IPS-11a (cell line): ENCODE results near the gene SLC16A2.
"Not testable (repeated sequence)": the region's sequence is repeated elsewhere in the genome, so short reads cannot be mapped to it uniquely, and the experiment has no call there.

Source experiments
- H3K4me3 ChIP-seq: one replicate; pipeline ENCODE4 v1.5.1; 2013; ENCODE audit warnings: low read depth, low read length, control low read depth

Gene SLC16A2

DNA sequence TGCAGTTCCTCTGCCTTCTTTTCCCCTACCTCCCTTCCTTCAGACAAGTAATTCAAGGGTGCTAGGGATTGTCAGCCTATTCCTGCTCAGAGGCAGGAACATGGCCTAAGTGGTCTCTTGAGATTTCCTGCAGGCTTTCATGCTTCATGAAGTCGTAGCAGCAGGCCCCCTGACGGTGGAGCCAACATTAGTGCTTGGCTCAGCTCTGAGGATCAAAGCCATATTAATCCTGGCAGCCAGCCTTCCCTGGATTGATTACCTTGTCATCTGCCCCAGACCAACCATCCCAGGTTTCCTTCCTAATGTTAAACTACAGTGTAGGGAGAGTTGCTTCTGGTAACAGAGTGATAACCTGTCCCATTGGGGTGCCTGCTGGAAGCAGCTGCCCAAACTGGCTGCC lies 84.1 kb downstream of the SLC16A2 start:
- no peak overlapping the region for H3K4me3 ChIP-seq

- no peak overlapping the region for H3K4me3 ChIP-seq
Observed at GRCh38 chrX:74506317-74507115, 85.2 kb downstream of the SLC16A2 start.

GRCh38 chrX:74507191-74507590 lies 85.9 kb downstream of the SLC16A2 start:
- no peak overlapping the region for H3K4me3 ChIP-seq

DNA sequence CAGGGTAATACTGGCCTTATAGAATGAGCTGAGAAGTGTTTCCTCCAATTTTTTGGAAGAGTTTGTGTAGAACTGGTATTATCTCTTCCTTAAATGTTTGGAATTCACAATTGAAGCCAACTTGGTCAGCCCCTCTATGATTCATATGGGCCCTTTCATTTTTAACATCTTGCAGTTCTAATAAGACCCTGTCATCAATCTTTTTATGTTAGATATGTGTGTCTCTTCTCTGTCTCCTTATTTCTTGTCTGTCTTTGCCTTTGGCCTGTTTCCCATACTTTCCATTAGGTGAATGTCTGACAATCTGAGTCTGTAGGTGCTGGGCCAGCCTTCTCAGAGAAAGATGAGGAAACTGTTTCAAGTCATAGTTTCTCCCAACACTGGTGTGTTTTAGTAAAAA lies 88.7 kb downstream of the SLC16A2 start:
- no peak overlapping the region for H3K4me3 ChIP-seq

DNA sequence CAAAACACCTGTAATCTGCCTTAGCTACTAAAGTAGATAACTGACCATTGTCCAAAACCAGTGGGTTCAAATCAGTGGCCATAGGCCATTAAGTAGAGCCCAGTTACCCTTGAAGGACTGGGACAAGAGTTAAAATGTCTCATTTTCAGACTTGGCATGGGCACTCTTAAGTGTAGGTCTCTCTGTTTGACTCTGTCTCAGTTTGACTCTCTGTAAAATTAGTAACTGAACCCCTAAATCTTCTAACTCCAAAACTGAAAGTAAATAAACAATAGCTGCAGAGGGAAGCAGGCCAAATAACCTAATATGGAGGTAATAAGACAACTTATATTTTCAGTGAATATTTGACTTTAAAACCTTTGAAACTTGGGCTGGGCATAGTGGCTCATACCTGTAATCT lies 89.1 kb downstream of the SLC16A2 start:
- H3K4me3 ChIP-seq: no peak overlapping the region

DNA sequence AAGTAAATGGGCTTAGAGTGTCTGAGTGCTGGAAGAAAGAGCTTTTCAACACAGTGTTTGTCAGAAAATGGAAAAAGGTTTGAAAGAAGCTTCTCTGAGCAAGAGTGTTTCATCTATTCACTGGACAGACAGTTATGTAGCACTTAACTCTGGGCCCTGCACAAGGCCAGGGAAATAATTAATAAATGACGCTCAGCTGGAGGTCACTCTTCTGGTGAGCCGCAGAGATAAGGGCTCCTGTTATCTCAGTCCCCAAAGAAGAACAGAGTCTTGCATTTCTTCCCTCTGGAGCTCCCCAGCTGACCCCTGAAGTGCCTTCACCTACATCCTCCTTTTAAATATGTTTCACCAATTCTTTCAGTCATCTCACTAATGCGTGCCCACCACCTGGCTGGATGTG lies 90.4 kb downstream of the SLC16A2 start:
- no peak overlapping the region for H3K4me3 ChIP-seq

DNA sequence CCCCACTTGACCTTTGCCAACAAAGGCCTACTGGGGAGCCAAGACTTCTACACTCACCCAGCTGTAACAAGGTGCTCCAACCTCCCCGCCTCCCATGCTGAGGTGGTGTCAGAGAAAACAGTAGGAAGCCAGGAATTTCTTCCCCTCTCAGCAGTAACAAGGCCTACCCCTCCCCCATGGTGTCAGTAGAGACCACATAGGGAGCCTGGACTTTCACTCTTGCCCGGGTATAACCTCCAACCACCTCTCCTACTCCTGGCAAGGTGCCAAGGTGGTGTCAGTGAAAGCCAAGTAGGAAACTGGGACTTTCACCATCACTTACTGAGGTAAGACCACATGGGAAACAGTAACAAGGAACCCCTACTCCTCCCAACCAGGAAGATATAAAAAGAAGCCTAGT lies 93.1 kb downstream of the SLC16A2 start:
- no peak overlapping the region for H3K4me3 ChIP-seq

DNA sequence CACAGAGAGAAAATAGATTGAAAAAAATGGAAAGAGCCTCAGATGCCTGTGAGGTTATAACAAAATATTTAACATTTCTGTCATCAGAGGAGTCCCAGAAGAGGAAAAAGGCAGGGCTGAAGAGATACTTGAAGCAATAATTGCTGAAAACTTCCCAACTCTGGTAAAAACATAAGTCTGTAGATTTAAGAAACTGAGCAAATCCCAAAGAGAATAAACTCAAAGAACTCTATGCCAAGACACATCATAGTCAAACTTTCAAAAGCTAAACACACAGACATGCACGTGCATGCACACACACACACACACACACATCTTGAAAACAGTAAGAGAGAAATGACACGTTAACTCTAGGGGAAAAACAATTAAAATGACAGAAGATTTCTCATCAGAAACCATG lies 94.1 kb downstream of the SLC16A2 start:
- no peak overlapping the region for H3K4me3 ChIP-seq

GRCh38 chrX:74516013-74516412 lies 94.7 kb downstream of the SLC16A2 start:
- not testable (repeated sequence) for H3K4me3 ChIP-seq

DNA sequence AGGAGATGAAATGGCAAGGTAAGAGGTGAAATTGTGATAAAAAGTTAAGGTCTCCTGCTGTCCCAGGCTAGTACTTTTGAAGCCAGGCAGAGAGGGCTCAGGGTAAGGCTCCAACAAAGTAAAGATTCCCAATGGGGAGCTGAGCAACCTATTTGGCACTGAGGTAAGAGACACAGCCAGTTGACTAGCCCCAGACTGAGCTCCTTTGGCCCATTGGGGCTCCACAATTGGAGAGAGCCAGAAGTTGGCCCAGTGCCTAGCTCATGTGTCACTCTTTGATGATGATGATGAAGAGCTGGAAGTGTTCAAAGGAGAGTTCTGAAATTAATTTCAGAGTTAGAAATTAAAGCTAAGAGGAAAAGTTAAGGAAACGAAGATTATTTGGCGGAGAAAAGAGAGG lies 98.6 kb downstream of the SLC16A2 start:
- no peak overlapping the region for H3K4me3 ChIP-seq

GRCh38 chrX:74520291-74520690 lies 99.0 kb downstream of the SLC16A2 start:
- no peak overlapping the region for H3K4me3 ChIP-seq

DNA sequence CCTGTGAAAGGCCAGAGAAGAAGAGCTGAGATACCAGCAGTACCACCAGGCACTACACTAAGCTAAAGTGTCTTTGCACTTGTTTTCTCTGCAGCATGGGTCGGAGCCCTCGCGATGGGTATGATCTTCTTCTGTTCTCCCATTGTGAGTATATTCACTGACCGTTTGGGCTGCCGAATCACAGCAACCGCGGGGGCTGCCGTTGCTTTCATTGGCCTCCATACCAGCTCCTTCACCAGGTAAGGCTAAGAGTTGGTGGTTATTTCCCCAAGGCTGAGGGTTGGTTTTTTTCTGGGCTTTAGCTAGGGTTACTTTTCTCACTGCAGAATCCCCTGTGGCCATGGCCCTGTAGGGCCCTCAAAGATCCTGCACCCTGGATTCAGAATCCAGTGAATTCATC lies 99.6 kb downstream of the SLC16A2 start:
- no peak overlapping the region for H3K4me3 ChIP-seq

DNA sequence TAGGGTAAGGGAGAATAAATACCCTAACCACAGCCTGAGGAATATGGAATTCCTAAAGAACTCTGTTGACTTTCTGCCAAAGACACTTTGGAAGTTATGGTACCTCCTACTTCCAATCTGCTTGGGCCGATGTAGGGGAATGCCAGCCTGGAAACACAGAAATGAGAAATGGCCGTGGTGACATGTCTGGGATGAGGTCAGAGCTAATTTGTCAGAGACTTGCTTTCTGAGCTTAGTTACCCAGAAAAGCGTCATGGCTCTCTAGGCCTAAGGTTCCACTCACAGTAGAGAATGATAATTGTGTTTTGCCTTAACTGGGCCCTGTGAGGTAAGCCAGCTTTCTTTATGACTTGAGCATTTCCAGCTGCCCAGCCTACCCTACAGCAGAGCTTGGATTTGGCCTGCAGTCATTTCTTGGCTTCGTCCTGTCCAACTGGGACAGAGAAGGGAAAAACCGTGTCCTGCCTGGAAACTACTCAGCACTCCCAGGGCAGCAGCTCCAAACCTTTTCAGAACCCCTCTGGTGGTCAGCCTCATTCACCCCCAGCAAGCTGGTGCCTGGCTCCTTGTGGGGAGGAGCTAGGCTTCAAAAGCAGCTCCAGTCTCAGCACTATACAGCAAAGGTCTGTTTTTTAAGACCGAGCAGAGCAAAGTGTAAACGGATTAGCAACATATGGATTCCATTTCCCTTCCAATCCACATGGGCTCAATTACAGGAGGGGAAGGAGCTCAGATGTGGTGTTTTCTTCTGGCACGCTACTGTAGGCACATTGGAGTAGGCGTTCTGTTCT lies 100.9 kb downstream of the SLC16A2 start:
- no peak overlapping the region for H3K4me3 ChIP-seq

- no peak overlapping the region for H3K4me3 ChIP-seq
Observed at GRCh38 chrX:74523224-74523623, 101.9 kb downstream of the SLC16A2 start.

GRCh38 chrX:74523870-74524735 lies 102.8 kb downstream of the SLC16A2 start:
- no peak overlapping the region for H3K4me3 ChIP-seq

GRCh38 chrX:74525116-74525515 lies 103.8 kb downstream of the SLC16A2 start:
- no peak overlapping the region for H3K4me3 ChIP-seq

- no peak overlapping the region for H3K4me3 ChIP-seq
Observed at GRCh38 chrX:74526764-74527163, 105.5 kb downstream of the SLC16A2 start.

- no peak overlapping the region for H3K4me3 ChIP-seq
Observed at GRCh38 chrX:74527350-74527749, 106.1 kb downstream of the SLC16A2 start.

- H3K4me3 ChIP-seq: no peak overlapping the region
Observed at GRCh38 chrX:74529311-74529710, 108.0 kb downstream of the SLC16A2 start.

DNA sequence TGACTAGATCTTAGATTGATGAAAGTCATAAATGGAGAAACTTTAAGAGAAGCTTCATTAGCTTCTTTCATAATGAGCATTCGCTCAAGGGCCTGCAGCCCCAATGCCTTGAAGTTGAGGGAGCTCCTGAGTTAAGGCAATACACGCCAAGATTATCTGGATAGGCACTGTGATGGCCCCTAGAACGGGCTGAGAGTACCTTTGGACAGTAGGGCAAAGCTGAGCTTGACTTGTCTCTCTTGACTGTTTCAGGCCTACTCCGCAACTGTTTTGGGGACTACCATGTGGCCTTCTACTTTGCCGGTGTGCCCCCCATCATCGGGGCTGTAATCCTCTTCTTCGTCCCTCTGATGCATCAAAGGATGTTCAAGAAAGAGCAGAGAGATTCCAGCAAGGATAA lies 109.8 kb downstream of the SLC16A2 start:
- no peak overlapping the region for H3K4me3 ChIP-seq

DNA sequence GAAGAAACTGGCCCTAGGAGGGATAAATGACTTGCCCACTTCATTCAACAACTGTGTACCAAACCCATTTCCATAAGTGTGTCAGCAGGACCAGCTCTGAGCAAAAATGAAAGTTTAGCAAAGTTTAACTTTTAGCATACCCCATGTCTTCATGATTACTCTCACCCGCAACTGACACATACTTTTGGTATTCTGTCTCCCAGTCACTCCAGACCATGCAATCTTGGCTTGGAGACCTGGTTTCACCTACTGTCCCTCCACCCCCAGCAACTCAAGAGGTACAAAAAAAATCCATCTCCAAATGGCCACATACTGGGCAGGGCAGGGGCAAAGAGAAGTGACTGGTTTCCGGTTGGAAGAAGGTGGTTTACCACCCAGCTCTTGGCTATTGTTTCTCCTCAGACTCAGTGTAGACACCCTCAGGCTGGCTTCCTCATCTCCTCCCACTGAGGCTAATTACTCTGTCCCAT lies 113.3 kb downstream of the SLC16A2 start:
- no peak overlapping the region for H3K4me3 ChIP-seq
